GM18861 (cell line): ENCODE measurements around the gene TMEM174.

Experiments used
- ATAC-seq: cut with Tn5 transposase; IDR thresholded peaks from one replicate; pipeline ENCODE4 v1.9.1; 2021; ENCODE audit not compliant: unreplicated experiment

Gene TMEM174

DNA sequence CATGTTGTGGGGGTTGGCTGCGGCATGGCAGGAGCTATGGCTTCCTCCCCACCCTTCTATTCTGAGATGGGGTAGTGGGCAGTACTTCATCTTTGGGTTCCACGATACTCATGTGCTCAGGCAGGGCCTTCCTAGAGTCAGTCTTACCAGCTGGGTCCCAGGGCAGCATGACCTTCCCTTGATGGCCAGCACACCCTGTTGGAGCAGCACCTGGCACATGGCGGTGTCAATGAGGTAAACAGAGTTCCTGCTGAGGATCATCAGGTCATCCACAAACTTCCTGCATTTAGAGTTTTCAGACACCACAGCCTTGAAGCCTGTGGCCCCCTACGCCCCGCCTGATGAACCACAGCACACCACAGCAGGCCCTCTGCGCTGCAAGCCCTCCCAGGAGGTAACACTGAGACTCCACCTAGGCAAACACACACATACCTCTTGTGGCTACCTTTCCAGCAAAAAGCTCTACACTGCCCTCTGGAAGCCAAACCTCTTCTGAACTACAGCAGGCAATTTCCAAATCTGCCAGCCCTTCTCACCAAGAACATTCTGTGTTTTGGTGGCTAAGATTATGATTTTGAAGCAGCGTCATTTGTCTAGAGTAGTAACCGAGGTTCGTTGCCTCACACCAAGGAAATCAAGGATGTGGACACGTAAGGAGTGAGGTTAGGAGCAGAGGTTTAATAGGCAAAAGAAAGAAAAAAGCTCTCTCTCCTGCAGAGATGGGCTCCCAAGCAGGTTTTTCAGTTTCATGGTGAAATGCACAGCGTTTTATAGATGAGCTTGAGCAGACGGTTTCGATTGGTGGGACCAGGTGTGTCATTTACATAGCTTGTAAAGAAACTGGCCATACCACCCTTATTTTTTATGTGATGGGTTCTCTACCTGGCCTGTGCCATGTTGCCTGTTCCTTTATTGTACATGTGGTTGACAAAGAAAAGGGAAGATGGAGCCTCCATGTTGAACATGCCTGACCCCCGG, 20.3 kb upstream of the TMEM174 start:
- no peak for ATAC-seq

DNA sequence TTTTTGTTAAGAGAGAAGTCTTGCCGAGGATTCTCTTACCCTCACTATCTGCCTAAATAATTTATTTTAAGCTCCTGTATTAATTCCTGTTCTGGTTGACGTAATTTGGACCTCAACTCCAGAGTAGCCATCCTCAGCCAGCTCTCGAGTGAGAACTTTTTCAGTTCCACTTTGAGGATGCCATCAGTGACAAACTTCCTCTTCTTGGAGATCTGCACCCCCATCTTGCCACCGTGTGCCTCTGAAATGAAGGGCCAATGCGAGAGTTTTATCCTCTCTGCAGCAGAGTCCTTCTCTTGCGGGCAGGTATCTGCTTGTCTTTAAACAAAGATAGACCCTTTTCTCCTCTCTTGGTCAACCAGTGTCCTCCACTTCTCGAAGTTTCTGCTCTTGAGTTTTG, 19.5 kb upstream of the TMEM174 start:
- ATAC-seq = no peak

DNA sequence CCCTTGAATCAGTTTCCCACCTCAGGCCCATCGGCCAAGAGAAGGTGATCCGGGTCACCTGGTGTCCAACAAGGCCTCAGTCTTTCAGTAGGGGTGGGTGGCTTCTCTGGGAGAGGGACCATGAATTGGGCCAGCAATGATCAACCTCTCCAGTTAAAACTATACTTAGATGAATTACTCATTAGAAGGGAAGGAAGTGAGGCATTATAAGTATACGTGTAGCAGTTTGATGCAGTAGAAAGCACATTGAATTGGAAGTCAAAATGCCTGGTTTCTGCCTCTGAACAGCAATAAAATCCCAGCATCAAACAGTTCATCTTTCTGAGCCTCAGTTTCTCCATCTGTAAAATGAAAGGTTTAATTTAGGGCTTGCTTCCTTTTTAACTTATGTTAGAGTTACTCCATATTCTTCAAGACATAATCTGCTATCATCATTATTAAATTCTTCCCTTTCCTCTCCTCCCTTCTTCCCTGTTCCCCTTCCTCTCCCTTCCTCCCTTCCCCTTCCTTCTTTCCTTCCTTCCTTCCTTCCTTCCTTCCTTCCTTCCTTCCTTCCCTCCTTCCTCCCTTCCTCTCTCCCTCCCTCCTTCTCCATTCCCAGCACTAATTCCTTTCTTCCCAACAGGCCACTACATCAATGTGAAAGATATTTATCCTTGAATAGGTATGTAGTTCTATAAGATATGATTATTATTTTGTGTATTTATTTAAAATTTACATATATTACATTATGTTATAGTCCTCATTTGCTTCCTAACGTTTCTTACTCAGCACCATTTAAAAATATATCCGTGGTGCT, 18.6 kb upstream of the TMEM174 start:
- ATAC-seq = no peak

DNA sequence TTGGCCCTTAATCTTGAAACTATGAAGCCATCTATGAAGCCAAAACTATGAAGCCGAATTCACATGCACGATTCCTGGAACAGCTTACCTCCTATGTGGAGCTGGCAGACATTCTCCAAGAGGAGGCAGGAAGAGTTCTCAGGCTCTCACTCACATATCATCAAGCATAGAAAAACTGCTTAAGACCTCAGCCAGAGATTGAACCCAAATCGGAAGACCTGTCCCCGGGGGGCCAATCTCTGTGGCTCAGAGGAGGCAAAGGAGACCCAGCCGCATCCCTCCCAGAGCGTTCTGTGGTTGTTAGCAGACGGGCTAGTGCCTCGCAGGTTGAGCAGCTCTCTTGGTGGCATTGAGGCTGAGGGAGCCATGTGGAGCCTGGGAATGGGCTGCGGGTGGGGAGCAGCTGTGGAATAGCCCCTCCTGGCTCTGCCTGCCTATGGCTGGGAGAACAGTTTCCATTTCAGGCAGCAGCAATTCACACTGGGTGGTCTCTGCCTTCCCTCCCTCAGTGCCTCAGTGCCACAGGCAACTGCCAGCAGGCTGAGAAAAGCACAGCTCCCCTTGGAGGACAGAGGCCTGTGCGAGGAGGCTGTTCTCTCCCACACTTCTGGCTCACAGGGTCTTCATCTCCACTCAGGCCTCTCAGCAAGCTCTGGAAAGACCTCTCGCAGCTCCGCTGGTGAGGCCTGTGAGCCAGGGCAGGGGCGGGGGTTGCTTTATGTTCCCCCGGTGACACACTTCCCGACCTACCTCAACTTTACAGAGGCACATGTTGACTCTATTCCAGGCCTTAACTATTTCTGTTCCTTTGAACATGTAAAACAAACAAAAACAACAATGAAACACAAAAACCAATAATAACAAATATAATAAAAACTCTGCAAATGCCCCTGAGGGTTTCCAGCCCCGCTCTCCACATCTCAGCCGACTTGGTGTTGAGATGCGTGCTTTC, 17.4 kb upstream of the TMEM174 start:
- no peak for ATAC-seq

DNA sequence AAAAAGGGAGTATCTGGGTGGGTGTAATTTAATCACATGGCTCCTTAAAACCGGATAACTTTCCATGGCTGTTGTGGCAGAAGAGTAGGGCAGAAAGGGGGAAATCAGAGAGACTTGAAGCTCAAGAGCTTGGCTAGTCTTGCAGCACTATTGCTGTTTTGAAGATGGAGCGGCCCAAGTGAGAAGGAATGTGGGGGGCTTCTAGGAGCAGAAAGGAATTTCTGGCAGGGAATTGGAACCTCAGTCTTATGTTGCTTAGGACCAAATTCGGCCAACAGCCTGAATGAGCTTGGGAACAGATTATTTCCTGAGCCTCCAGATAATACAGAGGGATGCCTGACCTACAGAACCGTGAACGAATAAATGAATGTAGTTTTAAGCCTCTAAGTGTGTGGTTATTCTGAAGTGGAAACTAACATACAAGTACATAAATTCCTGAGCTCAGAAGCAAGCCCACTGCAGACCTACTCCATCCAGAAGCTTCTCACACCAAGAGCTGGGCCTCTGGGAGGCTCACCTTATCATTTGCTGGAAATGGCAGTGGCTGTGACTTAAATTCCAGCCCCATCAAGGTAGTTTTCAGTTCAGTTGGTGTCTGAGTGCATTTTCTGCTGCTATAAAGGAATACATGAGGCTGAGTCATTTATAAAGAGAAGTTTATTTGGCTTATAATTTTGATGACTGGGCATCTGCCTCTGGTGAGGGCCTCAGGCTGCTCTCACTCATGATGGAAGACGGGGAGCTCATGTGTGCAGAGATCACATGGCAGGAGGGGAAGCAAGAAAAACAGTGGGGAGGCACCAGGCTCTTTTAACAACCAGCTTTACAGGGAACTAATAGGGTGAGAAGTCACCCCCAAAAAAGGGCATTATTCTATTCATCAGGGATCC, 15.3 kb upstream of the TMEM174 start:
- ATAC-seq = no peak

DNA sequence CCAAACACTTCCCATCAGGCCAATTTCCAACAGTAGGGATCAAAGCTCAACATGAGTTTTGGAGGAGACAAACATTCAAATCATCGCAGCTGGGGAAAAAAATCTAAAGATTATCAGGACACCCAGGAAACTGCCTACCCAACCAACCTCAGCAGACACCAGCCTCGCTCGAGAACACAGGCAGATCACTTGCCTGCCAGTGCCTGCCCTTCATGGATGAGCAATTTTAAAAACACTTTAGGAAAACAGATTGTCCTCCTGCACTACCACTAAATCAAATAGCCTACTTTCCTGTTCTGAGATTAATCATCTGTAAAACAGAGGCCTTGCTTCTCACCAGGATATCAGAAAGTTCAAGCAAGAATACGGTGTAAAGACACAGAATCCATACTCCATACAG, 14.7 kb upstream of the TMEM174 start:
- ATAC-seq = no peak

DNA sequence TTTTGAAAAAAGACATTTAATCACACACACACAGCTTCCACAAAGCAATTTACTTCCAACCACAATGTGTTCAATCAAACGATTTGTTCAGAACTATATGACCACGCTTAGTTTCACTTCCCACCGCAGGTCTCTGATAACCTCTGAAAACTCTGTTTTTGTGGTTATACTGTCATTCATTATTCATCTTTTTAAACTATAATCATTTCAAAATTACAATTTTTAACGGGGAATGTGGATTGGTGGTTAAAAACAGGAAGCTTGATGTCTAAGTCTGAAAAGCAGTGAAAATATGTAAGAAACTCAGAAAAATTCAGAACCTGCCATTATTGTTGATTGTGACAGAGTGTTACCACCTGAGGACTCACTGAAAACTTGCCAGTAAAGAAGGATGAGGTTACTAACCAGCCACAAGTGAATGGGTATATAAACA, 12.7 kb upstream of the TMEM174 start:
- peak; percentile 94 for ATAC-seq

DNA sequence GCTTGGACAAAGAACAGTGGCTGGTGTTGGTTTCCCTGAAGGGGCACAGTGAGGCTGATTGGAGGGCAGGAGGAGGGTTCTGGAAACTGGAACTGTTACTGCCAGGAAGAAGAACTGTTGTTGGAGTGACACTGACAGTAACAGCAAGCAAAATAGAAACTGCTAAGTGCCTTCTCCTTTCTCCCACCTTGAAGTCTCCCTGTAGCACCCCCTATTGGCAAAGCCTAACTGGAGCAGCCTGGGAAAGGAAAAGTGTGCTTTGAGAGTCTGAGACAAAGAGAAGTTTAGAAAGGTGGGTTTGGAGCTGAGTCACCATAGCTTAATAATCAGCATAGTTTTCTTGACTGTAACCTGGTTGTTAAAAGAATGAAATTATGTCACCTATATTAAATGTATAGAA, 2.5 kb upstream of the TMEM174 start:
- ATAC-seq = no peak

DNA sequence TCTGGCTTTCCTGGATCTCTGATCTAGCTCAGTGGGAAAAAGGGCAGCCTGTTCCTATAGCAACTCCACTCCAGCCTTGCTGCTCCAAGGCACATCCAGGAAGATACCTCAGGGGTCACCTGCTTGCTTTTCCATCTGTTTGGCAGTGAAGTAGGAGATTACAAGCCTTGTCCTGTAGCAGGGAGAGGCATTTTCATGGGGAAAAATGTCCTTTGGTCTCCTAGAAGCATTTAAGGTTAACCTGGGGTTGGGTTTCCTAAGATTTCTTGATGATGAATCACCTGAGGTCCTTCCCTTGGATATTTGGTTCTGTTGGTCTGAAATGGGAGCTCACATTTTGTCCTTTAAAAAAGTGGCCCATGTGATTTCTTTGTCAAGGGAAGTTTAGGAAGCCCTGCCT, 1.5 kb upstream of the TMEM174 start:
- no peak for ATAC-seq

DNA sequence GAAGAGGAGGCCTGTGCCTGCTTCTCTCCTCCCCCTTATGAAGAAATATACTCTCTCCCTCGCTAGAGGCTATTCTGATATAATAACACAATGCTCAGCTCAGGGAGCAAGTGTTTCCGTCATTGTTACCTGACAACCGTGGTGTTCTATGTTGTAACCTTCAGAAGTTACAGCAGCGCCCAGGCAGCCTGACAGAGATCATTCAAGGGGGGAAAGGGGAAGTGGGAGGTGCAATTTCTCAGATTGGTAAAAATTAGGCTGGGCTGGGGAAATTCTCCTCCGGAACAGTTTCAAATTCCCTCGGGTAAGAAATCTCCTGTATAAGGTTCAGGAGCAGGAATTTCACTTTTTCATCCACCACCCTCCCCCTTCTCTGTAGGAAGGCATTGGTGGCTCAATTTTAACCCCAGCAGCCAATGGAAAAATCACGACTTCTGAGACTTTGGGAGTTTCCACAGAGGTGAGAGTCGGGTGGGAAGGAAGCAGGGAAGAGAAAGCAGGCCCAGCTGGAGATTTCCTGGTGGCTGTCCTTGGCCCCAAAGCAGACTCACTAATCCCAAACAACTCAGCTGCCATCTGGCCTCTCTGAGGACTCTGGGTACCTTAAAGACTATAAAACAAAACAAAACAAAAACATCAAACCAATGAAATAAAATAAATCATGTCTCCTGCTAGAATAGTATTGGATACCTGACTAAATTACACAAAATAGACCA, 1.3 kb downstream of the TMEM174 start:
- ATAC-seq = no peak

DNA sequence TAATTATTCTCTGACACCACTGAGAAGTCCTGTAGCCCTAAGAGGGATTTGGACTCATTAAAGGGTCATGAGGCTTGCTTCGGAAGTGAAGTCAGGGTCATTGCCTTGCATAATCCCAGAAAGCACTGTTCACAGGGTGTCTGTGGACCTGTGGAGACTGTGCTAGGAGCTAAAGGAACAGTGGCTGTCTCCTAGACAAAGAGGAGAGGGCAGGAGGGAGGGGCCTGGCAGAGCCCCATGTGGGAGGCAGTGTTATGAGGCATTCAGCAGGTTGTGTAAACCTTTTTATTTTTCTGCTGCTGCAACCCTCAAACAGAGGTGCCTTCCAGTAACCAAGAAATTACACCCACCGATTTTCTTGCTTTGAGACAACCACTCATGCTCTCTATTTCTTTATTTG, 3.3 kb downstream of the TMEM174 start:
- ATAC-seq = no peak

DNA sequence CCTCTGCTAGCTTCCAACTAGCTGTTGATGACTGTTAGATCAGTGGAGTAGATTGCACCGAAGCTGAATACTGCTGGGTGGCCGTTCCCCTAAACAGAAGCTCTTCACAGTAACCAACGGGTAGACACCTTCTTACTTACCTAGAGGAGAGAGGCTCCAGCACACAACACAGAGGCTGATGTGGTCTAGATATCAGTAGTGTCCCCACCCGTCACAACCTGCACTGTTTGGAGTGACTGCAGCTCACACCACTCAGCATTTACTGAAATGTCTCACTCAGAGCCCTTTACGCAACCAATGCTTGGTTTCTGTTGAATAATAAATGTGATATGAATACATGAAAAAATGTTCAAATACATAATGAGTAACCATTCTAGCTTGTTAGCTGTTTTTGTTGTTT, 5.3 kb downstream of the TMEM174 start:
- no peak for ATAC-seq

DNA sequence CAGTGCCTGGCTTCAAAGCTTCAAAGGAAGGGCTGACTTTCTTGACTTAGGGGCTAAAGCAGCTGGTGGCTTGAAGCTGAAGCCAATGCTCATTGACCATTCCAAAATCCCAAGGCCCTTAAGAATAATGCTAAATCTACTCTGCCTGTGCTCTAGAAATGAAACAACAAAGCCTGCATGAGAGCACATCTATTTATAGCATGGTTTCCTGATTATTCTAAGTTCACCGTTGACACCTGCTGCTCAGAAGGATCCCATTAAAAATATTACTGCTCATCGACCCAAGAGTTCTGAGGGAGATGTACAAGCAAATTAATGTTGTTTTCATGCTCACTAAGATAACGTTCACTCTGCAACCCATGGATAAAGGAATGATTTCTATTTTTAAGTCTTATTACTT, 6.7 kb downstream of the TMEM174 start:
- no peak for ATAC-seq

DNA sequence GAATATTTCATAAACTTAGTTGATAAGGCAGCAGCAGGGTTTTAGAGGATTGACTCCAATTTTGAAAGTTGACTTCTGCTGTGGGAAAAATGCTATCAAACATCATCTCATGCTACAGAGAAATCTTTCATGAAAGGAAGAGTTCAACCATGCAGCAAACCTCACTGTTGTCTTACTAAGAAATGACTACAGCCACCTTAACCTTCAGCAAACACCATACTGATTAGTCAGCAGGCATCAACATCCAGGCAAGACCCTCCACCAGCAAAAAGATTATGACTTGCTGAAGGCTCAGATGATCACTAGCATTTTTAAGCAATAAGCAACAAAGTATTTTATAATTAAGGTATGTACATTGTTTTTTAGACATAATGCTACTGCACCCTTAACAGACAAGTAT, 7.6 kb downstream of the TMEM174 start:
- ATAC-seq = no peak

DNA sequence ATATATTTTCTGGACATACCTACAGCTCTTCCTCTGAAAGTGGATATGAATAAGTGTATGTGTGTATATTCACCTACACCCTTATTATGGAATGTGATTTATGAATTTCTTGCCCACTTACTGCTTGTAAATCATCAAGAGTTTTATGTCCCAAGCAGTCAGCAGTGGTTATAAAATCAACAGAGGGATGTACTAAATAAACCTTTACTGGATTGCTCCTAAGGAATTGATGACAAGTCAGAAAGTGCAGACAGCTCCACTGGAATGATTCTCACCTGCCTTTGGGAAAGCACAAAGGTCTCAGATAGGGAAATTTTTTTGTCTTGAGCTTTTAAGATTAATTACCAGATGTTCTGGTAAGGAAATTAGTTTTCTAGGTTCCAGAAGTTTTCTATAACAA, 9.3 kb downstream of the TMEM174 start:
- no peak for ATAC-seq

DNA sequence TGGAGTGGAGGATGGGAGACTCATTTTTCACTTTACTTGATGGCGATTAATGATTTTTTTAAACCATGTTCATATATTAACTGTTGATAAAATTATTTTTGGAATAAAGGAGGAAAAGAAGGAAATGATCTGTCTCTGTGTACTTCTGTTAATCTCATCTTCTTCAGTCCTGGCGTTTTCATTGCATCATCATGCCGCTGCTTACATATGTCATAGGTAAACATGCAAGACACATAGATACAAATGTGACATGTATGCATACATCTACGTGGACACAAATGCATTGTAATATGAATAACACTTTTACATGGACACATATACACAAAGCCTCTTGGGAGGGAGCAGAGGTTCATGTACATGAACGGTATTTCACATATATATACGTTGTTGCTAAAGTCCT, 10.0 kb downstream of the TMEM174 start:
- ATAC-seq = no peak

DNA sequence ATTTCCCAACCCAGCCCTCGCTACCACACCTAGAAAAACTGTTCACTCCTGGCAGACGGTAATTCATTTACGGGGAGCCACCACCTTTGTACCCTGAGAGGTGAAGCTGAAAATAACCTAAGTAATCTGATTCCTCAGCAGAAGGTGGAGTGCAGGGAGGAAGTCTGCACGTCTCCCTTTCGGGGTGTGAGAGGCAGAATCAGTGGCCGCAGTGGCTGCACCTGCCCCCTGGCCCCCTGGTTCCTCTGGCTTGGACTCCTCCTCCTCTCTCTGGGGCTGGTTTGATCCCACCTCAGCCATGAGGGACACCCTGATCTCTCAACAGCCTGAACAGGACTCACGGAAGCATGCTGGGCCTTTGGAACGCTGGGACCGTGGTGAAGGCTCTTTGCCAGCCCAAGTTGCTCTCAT, 10.5 kb downstream of the TMEM174 start:
- ATAC-seq = no peak

DNA sequence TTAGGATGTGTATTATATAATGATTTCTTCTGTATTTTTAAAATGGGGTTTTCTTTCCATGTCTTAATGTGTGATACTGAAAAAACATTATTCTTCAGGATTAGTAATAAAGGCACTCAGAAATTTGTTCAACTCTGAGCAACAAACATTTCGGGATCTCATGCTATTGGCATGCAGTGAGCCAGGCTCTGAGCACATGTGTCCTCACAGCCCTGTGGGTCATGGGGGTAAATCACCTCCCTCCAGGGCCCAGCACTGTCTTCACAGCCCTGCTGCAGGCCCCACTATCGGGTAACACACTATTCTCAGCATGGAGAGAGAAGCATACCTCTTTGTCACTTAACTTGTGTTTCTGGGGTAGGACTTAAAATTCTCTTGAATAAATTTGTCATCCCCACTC, 14.0 kb downstream of the TMEM174 start:
- no peak for ATAC-seq

DNA sequence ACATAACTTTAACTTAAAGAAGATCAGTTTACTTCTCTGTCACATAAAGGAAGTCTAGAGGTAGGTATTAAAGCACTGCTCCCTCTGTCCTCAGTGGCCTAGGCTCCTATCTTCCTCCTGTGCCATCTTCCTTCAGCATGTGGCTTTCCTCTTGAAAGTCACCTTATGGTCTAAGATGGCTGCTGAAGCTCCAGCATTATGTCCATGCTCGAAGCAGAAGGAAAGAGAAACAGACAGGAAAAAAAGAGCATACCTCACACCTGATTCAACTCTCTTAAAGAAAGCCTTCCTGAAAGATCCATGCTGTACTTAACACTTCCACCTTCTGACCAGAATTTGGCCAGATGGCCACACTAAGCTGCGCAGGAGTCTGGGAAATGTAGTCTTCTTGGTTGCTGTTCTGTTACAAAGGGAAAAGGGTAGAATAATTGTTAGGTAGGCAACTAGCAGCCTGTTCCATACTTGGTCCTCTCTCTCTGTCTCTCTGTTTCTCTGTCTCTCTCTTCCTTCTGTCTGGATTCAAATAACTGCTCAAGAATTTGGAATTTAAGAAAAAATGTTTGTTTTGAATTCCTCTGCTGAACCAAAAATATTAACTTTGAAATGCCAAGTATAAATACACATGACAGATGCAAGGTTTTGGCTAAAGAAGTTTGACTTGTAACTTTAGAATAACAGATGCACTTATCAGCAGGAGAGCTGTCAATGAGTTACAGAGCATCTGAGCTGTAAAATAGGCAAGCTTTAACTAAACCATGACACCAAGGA, 16.0 kb downstream of the TMEM174 start:
- ATAC-seq = no peak
